C4-2B (cell line): ENCODE results near the gene GNAL.

ENCODE experiments used
- H3K27ac ChIP-seq: fragments of 450-650 bp; 2 replicates; pipeline ENCODE4 v1.5.1; 2017
- ZFX ChIP-seq: fragments of 450-650 bp; IDR thresholded peaks from 2 replicates; pipeline ENCODE4 v1.6.1; 2017
- TF ChIP-seq, protein P1 (sequence below): fragments of 450-650 bp; conservative IDR thresholded peaks from 2 replicates; pipeline ENCODE4 v1.5.1; 2017; ENCODE audit warnings: mild to moderate bottlenecking

Gene GNAL

DNA sequence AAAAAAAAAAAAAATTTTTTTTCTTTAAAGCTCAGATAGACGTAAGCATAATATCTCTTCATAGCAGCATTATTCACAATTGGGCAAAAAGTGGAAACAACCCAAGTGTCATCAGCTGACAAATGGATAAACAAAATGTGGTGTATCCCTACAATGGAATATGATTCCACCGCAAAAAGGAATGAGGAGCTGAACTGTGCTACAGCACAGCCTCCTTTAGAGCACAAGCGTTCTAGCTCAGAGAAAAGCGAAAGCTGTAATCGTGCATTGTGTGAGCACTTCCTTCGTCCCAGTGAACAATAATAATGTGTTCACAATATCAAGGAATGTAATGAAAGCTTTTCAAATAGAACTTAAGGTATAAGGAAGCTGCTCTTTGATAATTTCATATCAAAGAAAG is 150.5 kb downstream of the GNAL start:
- H3K27ac ChIP-seq: no peak overlapping the region

DNA sequence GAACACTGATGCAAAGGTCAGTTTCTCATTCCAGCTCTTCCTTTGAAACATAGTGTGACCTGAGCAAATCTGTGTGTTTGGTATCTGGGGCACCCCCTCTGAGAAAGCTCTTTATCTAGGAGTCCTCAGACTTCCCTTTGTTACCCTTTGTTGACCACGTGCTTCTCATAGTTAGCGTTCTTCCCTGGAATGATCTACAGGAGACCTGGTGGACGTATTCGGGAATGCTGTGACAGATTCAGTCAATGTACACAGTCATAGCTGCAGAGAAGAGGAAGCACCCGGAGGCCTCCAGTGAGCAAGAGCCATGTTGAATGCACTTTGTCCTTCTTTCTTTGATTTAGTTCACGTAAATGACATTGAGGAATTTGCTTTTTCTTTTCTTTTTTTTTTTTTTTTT is 151.4 kb downstream of the GNAL start:
- no peak overlapping the region for H3K27ac ChIP-seq
- TF ChIP-seq ZFX: no peak
- TF ChIP-seq, protein P1, sequence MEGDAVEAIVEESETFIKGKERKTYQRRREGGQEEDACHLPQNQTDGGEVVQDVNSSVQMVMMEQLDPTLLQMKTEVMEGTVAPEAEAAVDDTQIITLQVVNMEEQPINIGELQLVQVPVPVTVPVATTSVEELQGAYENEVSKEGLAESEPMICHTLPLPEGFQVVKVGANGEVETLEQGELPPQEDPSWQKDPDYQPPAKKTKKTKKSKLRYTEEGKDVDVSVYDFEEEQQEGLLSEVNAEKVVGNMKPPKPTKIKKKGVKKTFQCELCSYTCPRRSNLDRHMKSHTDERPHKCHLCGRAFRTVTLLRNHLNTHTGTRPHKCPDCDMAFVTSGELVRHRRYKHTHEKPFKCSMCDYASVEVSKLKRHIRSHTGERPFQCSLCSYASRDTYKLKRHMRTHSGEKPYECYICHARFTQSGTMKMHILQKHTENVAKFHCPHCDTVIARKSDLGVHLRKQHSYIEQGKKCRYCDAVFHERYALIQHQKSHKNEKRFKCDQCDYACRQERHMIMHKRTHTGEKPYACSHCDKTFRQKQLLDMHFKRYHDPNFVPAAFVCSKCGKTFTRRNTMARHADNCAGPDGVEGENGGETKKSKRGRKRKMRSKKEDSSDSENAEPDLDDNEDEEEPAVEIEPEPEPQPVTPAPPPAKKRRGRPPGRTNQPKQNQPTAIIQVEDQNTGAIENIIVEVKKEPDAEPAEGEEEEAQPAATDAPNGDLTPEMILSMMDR: no peak

More for the DNA sequence above, 150.5 kb downstream of the GNAL start:
- TF ChIP-seq, protein P1: no peak
- TF ChIP-seq ZFX: no peak

DNA sequence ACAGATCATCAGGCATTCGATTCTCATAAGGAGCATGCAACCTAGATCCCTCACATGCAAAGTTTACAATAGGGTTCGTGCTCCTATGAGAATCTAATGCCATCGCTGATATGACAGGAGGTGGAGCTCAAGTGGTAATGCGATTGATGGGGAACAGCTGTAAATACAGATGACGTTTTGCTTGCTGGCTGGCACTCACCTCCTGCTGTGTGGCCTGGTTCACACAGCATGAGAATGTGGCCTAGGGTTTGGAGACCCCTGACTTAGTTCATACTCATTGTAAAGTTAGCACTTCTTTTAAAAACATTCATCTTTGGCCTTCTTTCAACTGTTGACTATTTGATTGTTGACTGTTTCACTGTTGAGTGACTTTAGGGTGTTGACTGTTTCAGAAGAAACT is 153.5 kb downstream of the GNAL start:
- TF ChIP-seq, protein P1: no peak
- no peak for TF ChIP-seq ZFX
- H3K27ac ChIP-seq: no peak overlapping the region

DNA sequence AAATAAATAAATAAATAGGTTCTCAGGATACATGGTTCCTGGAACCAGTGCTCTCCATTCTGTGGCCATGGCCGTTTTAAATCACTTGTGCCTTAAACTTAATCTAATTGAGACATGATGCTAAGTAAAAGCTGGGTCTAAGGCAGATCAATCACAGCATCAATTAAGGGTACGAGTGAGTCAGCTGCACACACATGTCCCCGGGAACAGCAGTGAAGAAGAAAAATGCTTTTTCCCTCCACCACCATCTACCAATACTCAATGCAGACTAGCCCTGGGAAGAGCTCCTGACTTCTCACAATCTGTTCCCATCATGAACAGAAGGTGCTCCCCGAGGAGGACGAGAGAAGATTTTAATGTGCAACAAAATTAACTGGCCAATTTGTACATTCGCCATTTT is 155.4 kb downstream of the GNAL start:
- no peak overlapping the region for H3K27ac ChIP-seq
- TF ChIP-seq, protein P1: no peak
- TF ChIP-seq ZFX: no peak

DNA sequence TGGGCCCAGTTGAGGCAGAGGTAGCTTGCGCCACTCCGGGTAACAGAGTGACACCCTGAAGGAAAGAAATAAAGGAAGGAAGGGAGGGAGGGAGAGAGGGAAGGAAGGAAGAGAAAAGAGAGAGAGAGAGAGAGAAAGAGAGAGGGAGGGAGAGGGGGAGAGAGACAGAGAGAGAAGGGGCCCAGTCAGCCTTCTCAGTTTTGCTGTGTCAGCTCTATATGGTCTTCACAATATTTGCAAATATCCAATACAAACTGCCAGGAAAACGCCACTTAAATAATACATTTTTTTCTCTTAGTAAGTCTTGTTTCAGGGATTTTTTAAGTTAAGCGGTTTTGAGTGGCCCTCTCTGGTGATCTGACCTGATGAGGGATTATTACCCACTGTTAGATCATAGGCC is 156.6 kb downstream of the GNAL start:
- no peak overlapping the region for H3K27ac ChIP-seq
- no peak for TF ChIP-seq ZFX
- TF ChIP-seq, protein P1: no peak

DNA sequence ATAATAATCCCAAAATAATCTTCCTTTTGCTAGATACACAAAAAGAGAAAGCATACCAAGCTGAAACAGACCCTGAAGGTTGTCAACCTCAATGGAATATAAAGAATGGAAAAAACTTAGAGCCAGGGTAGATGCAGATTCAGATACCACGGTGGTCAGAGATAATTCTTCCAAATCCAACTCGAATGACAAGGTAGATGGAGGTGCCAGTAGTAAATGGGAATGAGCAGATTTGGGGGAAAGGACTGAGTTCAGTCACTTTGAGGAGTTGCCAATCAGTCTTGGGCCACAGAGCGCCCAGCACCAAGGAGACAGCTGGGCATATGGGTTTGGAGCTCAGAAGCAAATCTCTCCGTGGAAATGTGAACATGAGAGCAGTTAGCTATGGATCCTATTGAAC is 158.7 kb downstream of the GNAL start:
- H3K27ac ChIP-seq: no peak overlapping the region
- TF ChIP-seq ZFX: no peak
- TF ChIP-seq, protein P1: no peak

DNA sequence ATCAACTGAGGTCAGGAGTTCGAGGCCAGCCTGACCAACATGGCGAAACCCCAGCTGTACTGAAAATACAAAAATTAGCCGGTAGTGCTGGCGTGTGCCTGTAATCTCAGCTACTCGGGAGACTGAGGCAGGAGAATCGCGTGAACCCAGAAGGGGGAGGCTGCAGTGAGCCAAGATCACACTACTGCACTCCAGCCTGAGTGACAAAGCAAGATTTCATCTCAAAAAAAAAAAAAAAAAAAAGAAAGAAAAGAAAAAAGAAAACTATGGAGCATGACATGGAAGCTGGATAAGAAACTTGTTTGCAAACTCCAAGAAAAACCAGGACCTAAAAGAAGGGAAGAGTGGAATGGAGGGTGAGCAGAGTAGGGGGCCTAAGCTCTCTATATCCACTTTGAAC is 160.2 kb downstream of the GNAL start:
- TF ChIP-seq, protein P1: no peak
- no peak for TF ChIP-seq ZFX
- H3K27ac ChIP-seq: no peak overlapping the region
